ENCODE measurements around the gene C9orf78. TPM values are rescaled to one million over a fixed set of nuclear protein-coding genes. Genes with fewer than 3 reads are reported as not detected.

The C9orf78 gene
- total and polyA plus RNA-seq, 4 donors = 31.1 to 84.2 (median 50.9) TPM

DNA sequence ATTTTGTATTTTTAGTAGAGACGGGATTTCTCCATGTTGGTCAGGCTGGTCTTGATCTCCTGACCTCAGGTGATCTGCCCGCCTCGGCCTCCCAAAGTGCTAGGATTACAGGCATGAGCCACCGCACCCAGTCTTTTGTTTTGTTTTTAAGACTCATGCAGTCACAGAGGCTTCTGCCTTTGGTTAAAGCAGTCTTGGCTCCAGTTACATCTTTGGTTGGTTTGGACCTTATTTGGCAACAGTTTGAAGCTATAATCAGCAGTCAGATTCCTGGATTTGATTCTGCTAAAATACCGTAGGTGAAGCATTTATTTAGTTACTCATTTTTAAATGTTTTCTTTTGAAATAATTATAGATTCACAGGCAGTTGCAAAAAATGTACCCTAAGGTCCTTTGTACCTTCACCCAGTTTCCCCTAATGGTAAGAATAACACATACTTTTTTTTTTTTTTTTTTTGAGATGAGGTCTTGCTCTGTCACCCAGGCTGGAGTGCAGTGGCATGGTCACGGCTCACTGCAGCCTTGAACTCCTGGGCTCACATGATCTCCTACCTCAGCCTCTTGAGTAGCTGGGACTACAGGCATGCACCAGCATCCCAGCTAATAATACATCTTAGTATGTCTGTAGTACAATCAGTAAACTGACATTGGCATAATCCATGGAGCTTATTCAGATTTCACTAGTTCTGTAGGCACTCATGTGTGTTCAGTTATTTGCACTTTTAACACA is 15.9 kb upstream of the C9orf78 start:
- 94% methylated on average over 6 of the region's 6 CpGs for WGBS
- H3K9ac ChIP-seq (ENCODE audit: low read depth in 1 of 2, low read length in 2 of 2) = no peak overlapping the region
- H3K27ac ChIP-seq (ENCODE audit: low read depth in 1 of 2, low read length in 2 of 2) = no peak overlapping the region

DNA sequence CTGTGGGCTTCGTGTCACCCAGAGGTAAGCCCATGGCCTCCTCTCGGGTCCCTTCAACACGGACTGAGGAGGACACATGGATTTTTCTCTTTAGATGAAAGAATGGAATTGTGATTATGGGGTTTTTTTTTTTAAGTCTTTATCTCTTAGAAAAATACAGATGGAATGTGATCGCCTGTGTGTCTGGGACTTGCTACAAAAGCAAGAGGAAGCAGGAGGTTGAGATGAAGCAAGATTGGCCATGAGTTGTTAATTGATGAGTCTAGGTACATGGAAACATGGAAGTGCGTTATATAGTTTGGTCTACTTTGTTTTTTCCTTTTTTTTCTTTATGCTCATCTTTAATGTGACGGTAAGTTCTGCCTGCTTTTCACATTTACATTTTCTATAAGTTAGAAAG is 14.8 kb upstream of the C9orf78 start:
- TF ChIP-seq EGR1 (IDR thresholded peaks at IDR 0.05; ENCODE audit: low read depth in 2 of 2) (no peak), FOXA2 (IDR thresholded peaks at IDR 0.05) (no peak), RAD21 (IDR thresholded peaks at IDR 0.05) (no peak), HNF4A (conservative IDR thresholded peaks at IDR 0.05) (no peak)
- TF ChIP-seq, protein P1, sequence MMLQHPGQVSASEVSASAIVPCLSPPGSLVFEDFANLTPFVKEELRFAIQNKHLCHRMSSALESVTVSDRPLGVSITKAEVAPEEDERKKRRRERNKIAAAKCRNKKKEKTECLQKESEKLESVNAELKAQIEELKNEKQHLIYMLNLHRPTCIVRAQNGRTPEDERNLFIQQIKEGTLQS (IDR thresholded peaks at IDR 0.05) = no peak
- Histone ChIP-seq H3K9ac (ENCODE audit: low read depth in 1 of 2, low read length in 2 of 2) (no peak overlapping the region), H3K4me1 (ENCODE audit: control insufficient read depth in 4 of 4, insufficient read depth in 4 of 4, low read length in 3 of 4) (no peaks in the 10 kb centered on the region), H3K4me3 (ENCODE audit: low read depth in 1 of 3, low read length in 3 of 3) (no peak overlapping the region), H3K27me3 (ENCODE audit: control insufficient read depth in 4 of 4, insufficient read depth in 4 of 4, low read length in 3 of 4) (no peaks in the 10 kb centered on the region), H3K9me3 (ENCODE audit: control insufficient read depth in 4 of 4, low read length in 3 of 4) (no peaks in the 10 kb centered on the region), H3K27ac (ENCODE audit: low read depth in 1 of 2, low read length in 2 of 2) (no peak overlapping the region), H3K36me3 (ENCODE audit: control insufficient read depth in 4 of 4, insufficient read depth in 3 of 4, low read depth in 1 of 4, low read length in 3 of 4) (peaks cover 4 to 36% (median 20%) of the 10 kb centered on the region in 4 donors)
- WGBS = 93% methylated on average over 6 of the region's 6 CpGs
- no peak for DNase-seq (ENCODE audit: low spot score)

More for the DNA sequence above, 15.9 kb upstream of the C9orf78 start:
- TF ChIP-seq HNF4A (conservative IDR thresholded peaks at IDR 0.05) = no peak
- TF ChIP-seq, protein P2, sequence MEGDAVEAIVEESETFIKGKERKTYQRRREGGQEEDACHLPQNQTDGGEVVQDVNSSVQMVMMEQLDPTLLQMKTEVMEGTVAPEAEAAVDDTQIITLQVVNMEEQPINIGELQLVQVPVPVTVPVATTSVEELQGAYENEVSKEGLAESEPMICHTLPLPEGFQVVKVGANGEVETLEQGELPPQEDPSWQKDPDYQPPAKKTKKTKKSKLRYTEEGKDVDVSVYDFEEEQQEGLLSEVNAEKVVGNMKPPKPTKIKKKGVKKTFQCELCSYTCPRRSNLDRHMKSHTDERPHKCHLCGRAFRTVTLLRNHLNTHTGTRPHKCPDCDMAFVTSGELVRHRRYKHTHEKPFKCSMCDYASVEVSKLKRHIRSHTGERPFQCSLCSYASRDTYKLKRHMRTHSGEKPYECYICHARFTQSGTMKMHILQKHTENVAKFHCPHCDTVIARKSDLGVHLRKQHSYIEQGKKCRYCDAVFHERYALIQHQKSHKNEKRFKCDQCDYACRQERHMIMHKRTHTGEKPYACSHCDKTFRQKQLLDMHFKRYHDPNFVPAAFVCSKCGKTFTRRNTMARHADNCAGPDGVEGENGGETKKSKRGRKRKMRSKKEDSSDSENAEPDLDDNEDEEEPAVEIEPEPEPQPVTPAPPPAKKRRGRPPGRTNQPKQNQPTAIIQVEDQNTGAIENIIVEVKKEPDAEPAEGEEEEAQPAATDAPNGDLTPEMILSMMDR (IDR thresholded peaks at IDR 0.05; ENCODE audit: low read depth, low read length, missing input control) = no peak
- TF ChIP-seq FOXA2 (IDR thresholded peaks at IDR 0.05) = no peak
- TF ChIP-seq JUND (IDR thresholded peaks at IDR 0.05) = no peak
- TF ChIP-seq YY1 (IDR thresholded peaks at IDR 0.05) = no peak
- no peaks in the 10 kb centered on the region for H3K9me3 ChIP-seq (ENCODE audit: control insufficient read depth in 4 of 4, low read length in 3 of 4)
- no peaks in the 10 kb centered on the region for H3K4me1 ChIP-seq (ENCODE audit: control insufficient read depth in 4 of 4, insufficient read depth in 4 of 4, low read length in 3 of 4)
- H3K4me3 ChIP-seq (ENCODE audit: low read depth in 1 of 3, low read length in 3 of 3) = no peak overlapping the region
- H3K36me3 ChIP-seq (ENCODE audit: control insufficient read depth in 4 of 4, insufficient read depth in 3 of 4, low read depth in 1 of 4, low read length in 3 of 4) = peaks cover 5 to 41% (median 22%) of the 10 kb centered on the region in 4 donors
- H3K27me3 ChIP-seq (ENCODE audit: control insufficient read depth in 4 of 4, insufficient read depth in 4 of 4, low read length in 3 of 4) = no peaks in the 10 kb centered on the region
- DNase-seq (ENCODE audit: low spot score) = no peak

DNA sequence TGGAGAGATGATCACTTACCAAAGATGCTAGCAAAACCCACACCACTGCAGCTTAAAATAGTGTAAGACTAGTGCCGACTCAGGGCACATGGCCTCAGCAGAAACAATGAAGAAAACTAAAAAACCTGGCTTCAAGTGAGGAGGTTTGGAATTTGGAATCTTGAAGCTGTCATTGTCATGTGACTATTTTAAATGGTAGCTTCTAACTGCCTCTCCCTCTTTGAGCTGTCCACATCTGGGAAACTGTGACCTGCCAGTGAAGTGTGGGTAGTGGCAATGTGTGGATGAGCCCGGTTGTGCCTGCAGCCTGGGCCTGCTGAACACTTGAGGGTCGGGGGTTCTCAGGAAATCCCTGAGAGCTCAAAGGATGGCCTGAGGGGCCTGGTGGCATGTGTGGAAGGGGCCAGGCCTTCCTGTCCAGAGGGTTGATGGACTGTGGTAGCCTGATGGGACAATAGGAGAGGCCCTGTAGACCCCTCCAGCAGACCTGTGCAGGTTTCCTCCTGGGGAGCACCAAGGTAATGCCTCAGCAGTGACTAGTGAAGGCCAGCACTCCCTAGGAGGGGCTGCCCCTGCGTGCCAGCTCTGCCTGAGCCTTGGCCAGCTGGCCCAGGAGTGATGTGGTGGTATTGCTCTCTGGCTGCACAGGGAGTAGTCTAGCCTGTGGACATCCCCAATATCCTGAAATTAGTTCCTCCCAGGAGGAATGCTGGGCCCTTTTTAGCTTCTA is 13.8 kb upstream of the C9orf78 start:
- no peak overlapping the region for H3K27ac ChIP-seq (ENCODE audit: low read depth in 1 of 2, low read length in 2 of 2)
- H3K4me3 ChIP-seq (ENCODE audit: low read depth in 1 of 3, low read length in 3 of 3) = no peak overlapping the region
- no peaks in the 10 kb centered on the region for H3K9me3 ChIP-seq (ENCODE audit: control insufficient read depth in 4 of 4, low read length in 3 of 4)
- no peaks in the 10 kb centered on the region for H3K27me3 ChIP-seq (ENCODE audit: control insufficient read depth in 4 of 4, insufficient read depth in 4 of 4, low read length in 3 of 4)
- peaks cover 3 to 31% (median 17%) of the 10 kb centered on the region in 4 donors for H3K36me3 ChIP-seq (ENCODE audit: control insufficient read depth in 4 of 4, insufficient read depth in 3 of 4, low read depth in 1 of 4, low read length in 3 of 4)
- H3K4me1 ChIP-seq (ENCODE audit: control insufficient read depth in 4 of 4, insufficient read depth in 4 of 4, low read length in 3 of 4) = no peaks in the 10 kb centered on the region
- H3K9ac ChIP-seq (ENCODE audit: low read depth in 1 of 2, low read length in 2 of 2) = no peak overlapping the region
- DNase-seq (ENCODE audit: low spot score) = no peak
- WGBS = 95% methylated on average over 4 of the region's 4 CpGs
- TF ChIP-seq, protein P2 (IDR thresholded peaks at IDR 0.05; ENCODE audit: low read depth, low read length, missing input control) = no peak
- TF ChIP-seq SP1 (IDR thresholded peaks at IDR 0.05) (no peak), YY1 (IDR thresholded peaks at IDR 0.05) (no peak), RXRA (IDR thresholded peaks at IDR 0.05) (no peak), HNF4A (conservative IDR thresholded peaks at IDR 0.05) (no peak), NR2F2 (IDR thresholded peaks at IDR 0.05) (no peak), FOXA1 (IDR thresholded peaks at IDR 0.05) (no peak), JUND (IDR thresholded peaks at IDR 0.05) (no peak), HNF4G (IDR thresholded peaks at IDR 0.05) (no peak), EGR1 (IDR thresholded peaks at IDR 0.05; ENCODE audit: low read depth in 2 of 2) (no peak), RAD21 (IDR thresholded peaks at IDR 0.05) (no peak), TAF1 (conservative IDR thresholded peaks at IDR 0.05) (no peak), FOXA2 (IDR thresholded peaks at IDR 0.05) (no peak), GABPA (IDR thresholded peaks at IDR 0.05 in 1 of 2, conservative IDR thresholded peaks at IDR 0.05 in 1 of 2) (no peak)
- TF ChIP-seq, protein P3, sequence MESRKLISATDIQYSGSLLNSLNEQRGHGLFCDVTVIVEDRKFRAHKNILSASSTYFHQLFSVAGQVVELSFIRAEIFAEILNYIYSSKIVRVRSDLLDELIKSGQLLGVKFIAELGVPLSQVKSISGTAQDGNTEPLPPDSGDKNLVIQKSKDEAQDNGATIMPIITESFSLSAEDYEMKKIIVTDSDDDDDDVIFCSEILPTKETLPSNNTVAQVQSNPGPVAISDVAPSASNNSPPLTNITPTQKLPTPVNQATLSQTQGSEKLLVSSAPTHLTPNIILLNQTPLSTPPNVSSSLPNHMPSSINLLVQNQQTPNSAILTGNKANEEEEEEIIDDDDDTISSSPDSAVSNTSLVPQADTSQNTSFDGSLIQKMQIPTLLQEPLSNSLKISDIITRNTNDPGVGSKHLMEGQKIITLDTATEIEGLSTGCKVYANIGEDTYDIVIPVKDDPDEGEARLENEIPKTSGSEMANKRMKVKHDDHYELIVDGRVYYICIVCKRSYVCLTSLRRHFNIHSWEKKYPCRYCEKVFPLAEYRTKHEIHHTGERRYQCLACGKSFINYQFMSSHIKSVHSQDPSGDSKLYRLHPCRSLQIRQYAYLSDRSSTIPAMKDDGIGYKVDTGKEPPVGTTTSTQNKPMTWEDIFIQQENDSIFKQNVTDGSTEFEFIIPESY (IDR thresholded peaks at IDR 0.05) = no peak
- TF ChIP-seq, protein P1 (IDR thresholded peaks at IDR 0.05) = no peak
- TF ChIP-seq, protein P4, sequence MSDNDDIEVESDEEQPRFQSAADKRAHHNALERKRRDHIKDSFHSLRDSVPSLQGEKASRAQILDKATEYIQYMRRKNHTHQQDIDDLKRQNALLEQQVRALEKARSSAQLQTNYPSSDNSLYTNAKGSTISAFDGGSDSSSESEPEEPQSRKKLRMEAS (IDR thresholded peaks at IDR 0.05) = no peak

Data from liver (tissue), 9 donors.